Measurements from ENCODE around the gene CABP7.

Gene CABP7

DNA sequence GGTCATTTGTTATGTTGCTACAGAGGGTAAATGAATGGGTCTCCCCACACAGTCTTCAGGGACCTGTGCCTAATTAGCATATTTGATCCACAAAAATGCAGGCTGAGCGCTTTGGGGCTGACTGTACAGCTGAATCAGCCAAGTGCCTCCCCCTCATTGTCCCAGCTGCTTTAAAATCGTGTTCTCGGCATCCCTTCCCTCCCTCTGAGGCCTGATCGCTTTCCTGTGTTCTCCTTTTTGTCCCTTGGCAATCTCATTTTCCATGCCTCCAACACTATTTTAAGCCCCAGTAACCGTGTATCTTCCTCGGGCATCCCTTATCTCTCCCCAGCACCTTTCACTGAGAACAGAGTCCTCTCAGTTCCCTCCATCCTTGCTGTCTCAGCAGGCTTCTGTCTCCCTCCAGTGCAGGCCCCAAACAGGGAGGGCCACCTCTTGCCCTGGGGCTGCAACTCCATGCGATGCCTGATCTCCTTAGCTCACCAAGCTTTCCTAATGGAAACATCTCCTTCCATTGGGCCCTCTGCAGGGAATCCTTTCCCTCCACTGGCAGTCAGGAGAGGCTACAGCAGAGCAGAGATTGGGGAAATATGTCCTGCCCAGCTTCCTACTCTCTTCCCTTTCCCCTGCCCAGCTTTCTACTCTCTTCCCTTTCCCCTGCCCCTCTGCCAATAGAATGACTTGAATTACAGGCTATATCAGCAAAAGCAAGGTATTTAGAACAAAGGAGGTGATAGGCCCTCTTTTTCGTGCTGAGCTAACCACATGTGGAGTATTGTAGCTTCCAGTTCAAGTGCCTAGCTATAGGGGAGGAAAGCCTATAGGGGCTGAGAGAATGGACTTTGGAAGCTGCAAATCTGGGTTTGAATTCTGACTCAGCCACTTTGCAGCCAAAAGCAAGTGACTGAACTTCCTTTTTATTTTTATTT is 61.2 kb downstream of the CABP7 start:
- DNase-seq = no peak
